GM19025 (cell line): ENCODE measurements around the gene DCANP1.
"Not testable (repeated sequence)": the region's sequence is repeated elsewhere in the genome, so short reads cannot be mapped to it uniquely, and the experiment has no call there.

Source experiments
- ATAC-seq: cut with Tn5 transposase; IDR thresholded peaks from one replicate; pipeline ENCODE4 v1.9.1; 2021; ENCODE audit warnings: mild to moderate bottlenecking, low read depth, moderate library complexity; ENCODE audit not compliant: unreplicated experiment

The DCANP1 gene, protein sequence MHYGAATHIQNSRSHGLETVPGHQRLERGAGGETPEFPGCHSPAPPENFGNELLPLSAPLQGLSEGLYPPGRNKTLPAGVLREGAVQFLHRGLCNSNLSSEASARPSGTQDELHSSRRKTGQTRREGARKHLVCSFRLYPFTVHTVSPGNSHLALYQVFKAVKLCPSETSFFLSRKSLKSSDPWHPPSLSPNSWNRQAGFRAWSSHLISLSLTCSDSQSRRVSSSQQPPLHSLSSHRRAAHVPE

DNA sequence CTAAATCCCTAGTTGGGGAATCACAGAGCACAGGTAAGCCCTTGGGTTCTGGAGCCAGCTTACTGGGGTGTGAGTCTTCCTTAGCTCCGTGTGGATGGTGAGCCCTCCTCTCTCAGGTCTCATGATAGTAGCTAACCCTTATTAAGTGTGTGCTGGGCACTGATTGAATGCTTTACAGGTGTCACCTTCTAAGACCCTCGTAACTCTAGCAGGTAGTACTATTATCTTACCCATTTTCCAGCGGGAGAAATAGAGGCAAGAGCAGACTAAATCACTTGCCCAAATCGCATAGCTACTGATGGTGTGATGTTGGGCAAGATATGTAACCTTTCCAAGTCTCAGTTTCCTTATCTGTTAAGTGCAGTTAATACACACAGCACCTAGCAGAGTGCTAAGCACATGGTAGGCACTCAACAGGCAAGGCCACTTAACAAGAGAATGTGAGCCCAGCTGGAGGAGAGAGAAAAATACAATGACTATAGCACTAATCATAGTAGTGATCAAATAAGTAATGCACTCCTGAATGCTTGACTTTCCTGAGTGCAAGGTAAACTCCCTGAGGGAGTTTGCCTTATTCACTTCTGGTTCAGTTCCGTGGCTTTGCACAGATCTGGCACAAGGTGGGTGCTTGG lies at the start of gene DCANP1:
DCANP1 (minus strand) TSS at position 51 of the 632 bp plus-strand sequence. CDS start 240 bp downstream, outside the sequence.
- ATAC-seq = no peak

DNA sequence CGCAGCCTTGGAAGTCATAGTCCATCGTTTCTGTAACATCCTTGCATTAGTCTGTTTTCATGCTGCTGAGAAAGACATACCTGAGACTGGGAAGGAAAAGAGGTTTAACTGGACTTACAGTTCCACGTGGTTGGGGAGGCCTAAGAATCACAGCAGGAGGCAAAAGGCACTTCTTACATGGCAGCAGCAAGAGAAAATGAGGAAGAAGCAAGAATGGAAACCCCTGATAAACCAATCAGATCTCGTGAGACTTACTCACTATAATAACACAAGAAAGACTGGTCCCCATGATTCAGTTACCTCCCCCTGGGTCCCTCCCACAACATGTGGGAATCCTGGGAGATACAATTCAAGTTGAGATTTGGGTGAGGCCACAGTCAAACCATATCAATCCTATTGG lies 48.4 kb upstream of the DCANP1 start:
- ATAC-seq = not testable (repeated sequence)

DNA sequence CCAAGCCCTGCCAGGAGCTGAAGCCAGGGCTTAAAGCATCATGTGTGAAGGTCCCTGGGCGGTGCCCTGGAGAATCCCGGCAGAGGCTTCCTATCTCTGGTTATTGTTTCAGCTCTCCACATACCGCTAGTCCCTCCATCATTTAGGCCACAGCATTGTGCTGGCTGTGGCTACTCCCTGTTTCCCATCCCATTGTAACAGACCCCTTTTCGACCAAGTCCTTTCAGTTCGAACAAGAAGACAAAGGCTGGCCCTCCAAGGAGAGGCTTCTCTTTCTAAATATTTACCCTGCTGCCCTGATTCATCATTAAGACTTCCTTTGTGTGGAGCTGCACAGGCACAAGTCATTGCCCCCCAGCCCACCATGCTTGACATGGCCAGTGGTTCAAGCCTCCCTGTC lies 47.0 kb upstream of the DCANP1 start:
- no peak for ATAC-seq

DNA sequence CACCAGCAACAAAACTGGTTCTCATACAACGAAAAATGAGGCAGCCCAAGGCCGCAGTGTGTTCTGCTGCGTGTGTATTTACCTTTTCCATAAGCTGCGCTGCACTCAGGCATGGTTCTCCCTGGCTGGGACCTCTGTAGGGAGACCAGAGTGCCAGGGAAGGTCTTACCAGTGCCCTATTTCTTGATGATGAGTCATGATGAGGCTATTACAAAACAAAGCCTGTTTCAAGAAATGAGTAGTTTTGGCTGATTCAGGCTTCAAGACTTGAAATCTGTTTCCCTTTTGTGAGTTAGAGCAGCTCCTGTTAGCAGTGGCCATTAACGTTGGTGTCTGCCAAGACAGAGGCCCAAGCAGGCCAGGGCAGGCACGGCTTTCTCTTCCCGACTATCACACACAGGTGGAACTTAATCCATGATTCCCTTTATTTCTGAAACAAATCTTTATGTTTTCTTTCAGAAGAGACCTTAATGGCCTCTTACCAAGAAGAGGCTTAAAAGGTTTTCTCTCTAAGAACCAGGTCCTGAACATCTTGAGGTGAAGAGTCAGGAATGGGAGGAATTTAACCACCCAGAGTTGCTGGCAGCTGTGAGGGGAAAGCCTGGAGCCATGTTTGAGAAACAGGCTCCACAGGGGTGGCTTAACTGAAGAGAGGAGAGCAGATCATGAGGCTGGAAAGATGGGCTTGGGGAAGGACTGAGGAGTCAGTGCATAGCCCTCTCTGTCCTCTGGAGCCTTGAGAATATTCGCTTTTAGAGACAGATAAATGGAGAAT lies 46.4 kb upstream of the DCANP1 start:
- no peak for ATAC-seq

DNA sequence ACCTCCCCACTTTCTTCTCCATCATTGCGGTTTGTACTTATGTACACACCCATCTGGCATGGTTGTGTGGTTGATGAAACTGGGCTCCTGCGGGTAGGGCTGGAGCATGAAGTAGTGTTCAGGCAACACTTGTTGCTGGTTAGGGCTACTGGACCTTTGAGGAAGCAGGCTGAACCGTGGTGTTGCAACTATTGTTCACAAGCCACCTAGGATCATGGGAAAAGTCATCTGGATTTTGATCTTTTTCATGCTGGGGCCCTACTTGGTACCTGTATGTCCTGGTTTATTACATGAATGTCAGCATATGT lies 45.1 kb upstream of the DCANP1 start:
- no peak for ATAC-seq

DNA sequence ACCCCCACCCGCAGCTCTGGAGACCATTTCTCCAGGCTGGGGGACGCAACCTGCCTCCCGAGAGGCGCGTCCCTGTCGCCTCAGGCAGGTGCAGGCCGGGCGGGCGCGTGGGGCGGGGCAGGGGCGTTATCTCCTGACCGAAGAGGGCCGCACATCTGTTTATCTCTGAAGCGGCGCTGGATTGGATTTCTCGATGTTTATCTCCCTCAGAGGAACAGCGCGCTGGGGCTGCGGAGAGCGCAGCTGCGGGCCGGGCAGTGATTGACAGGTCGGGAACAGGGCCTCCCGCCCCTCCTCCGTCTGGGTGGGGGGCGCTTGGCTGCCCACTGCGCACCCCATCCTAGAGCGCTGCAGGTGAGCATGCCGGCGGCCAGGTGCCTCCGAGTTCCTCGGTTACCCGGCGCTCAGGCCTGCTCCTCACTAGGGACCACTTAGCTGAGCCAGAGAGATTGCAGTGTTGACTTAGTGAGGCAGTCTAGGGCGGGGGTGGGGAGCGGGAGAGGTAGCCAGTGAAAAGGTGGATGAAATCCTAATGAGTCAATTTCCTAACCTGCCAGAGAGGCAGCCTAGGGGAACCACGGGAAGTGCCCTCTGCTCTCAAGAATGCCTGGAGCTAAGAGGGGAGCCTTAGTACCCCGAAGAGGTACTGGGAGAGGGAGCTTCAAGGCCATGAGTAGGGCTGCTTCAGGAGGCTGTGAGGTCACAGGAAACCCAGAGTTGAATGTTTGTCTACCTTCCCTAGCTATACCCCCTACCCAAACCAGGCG lies 44.6 kb upstream of the DCANP1 start:
- no peak for ATAC-seq

DNA sequence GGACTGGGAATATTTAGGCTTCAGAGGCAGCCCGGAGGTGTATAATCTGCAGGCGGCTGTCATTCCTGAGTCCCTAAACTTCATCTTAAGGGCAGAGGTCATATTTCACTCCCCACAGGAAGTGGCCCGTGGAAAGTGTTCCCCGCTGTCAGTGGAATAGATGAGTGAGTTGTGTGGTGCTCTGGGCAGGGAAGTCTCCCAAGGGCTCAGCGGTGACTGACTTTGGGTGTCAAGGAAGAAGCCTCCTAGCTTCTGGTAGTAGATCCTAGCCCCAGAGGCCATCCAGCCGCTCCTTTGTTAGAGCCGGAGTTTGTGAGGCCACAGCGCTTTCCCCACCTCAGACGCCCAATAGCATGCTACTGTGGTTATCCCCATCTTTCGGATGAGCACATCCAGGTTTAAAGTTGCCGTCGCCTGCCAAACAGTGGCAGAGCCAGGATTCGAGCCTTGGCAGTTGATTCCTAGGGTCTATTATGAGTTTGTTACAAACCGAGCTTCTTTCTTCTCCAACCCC lies 43.9 kb upstream of the DCANP1 start:
- no peak for ATAC-seq

DNA sequence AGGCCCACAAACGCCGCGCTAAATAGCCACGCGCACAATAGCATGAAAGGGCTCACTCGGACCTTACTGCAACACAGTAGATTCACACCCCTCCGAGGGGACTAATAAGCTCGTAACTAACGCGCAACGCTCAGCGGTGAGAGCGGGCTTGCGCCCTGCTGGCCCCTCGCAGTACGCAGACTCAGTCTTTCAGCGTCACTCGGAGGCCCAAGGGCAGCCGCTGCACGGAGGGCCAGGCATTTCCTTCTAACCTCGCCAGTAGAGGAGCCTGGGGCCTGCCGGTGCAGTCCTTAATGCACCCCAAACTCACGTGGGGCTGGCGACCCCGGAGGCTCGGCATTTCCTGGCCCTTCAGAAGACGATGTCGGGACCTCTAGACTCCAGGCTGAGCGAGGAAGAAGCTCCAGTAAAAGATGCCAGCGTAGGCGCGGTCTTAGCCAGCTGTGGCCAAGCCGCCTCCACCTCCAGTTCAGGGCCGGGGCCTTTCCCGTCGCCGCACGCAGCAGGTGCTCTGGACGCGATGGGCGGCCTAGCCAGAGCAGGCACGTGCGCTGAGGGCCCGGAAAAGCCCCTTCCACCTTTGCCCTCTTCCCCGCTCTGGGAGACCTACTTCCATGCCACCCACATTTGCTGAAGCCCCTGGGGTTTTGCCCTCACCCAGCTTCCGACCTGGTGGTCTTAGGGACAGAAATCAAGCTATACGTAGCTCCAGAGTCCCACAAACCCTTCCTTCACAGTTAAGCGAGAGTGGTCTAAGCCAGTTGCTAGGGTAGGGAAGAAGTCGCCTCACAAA lies 43.3 kb upstream of the DCANP1 start:
- no peak for ATAC-seq

DNA sequence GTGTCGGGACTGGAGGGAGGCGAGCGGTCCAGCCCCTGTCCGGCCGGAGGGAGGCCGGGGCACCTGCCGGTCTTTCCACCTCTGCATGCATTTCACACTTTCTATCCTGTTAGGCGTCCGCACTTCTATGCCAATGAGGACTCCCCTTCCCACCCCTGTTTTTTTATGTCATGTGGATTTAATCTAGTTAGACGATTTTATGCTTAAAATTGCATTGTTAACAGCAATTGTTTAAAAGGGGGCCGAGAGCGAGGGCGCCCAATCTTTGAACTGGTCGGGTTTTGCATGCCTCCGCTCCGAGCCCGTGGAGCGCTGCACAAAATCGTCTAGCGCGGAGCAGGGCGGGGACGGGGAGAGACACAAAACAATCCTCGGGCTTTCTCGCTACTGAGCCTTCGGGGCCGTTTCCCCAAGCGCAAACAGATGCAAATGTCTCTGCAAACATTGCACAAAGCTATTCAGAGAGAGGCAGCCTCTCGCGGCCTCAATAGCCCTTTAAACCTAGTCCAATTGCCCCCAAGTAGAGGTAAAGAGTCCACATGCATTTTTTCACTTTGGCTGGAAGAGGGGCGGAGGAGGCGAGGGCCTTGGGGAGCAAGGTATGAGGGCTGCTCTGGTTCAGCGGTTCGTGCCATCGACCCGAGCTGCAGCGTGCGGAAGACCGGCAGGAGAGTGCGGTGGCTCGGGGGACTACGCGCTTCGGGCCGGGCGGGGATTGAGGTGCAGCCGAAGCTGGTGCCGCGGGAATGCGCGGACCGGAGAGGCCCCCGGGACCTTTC lies 42.5 kb upstream of the DCANP1 start:
- no peak for ATAC-seq

DNA sequence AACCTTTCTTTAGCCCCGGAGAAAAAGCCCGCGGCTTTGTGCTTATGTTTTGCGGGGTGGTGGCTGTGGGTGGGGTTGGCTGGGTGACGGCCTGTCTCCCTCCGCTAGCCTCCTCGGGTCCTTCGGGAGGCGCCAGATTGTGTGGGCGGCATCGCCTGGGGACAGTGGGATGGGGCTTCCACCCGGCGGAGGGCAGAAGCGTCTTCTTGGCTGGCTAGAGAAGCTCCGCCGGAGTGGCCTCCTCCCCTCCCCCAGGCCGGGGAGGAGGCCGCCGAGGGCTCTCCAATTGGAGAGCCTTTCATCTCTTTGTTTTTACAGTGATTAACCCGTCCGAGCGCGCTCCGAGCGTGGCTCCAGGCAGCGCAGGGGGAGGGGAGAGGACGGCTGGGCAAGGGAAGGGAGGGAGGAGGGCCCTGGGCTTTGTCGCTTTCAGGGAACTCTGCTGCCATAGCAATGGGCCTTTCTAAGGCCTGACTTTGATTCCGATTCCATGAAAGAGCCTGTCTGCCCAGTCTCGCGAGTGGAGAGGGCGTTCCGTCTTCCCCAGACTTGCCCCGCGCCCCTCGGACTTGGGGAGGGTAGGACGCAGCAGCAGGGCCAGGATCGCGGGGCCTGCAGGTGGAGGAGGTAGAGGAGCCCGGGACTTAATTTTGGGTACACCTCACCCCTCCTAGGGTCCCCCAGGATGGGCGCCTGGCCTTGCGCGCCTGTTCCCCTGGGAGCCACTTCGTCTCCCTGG lies 41.7 kb upstream of the DCANP1 start:
- no peak for ATAC-seq

DNA sequence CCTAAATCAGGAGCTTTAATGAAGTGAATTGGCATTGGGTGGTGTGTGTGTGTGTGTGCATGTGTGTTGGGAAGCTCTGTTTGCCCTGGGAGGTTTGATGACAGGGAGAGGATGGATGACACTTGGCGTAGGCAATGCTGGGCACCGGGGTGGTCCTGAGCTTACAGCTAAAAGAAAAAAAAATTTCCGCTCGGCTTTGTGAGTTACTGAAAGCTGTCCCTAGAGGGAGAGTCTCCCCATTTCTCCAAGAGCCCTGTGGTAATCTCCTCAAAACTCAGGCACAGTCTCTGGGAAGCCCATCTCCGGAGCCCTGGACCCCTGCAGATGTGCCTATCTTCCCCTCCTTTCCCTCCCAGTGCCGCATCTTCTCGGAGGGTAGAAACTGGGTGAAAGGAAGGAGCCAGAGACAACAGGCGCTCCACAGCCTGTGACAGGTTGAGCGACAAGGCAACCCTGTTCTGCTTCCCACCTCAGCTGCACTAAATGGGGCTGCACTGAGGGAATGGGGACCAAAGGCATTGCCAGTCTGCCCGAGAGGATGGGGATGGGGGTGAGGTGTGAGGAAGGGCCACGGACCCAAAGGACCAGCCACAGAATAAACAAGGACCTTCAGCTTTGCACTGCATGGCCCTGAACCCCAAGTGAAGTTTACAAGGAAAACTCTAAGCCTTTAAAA lies 40.8 kb upstream of the DCANP1 start:
- no peak for ATAC-seq

DNA sequence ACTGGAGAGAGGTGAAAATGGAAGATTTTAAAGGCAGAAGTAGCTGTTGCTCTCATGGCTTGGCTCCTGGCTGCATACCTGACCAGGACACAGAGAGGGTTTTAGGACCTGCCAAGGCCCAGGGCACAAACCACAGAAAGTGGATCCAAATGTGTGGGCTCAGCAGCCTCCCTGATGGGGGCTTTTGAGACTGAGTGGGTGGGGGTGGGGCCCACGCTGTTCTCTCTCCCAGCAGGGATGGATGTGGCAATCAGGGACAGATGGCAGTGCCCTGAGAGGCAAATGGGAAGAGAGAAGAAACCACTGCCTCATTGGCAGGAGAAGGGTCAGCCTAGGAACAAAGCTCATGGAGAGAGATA lies 39.9 kb upstream of the DCANP1 start:
- ATAC-seq = no peak

DNA sequence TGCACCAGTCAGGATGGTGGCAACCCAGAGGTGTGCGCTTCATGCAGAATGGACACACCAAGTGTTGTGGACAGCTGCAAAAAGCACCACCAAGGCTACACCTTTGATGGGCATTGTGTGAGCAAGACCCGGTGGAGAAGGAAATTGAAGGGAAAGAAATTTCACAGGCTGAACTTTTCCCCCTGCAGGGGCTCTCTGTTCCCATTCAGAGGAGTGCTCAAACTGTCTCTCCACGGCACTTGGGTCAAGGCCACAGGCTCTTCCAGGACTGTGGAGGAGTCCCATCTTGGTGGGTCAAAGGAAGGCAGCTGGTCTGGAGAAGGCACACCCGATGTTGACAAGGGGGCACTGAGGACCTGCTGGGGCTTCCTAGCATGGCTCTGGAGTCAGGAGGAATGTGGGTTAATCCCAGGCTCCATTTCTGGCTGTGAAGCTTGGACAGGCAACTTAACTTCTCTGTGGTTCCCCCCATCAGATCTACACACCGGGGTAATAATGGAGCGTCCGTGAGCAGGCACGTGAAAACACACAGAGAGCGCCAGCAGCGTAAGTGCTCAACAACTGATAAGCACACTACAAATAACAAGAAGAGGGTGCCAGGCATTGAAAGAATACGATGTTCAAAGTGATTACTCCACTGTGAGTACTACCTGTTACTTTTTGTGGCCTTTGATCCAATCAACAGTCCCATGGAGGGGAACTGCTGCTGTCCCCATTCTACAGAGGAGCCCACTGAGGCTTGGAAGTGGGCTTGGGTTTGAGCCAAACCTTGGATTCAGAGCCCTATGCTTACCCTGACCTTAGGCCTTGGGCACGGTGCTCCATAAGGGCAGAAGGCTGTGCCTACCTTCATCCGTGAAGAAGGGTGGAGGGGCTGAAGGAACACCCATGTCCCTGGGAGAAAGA lies 39.2 kb upstream of the DCANP1 start:
- no peak for ATAC-seq

DNA sequence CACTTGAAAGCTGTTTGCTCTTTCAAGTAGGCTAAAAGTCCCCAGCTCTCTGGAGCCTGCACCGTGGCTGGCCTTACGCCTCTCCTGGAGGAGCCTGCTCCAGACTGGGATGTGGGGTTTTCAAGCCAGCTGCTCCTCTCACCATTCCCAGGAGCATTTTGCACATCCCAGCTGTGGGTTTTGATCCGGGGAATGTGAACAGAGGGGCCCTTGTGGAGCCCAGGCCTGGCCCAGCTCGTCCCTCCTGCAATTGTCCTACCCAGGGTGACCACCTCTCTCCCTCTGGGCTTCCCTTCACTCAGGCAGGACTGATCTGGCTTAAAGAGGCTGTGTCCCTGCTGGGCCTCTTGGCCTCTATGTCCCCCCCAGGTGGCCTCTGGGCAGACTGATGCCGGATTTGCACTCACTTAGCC lies 37.5 kb upstream of the DCANP1 start:
- ATAC-seq = no peak

DNA sequence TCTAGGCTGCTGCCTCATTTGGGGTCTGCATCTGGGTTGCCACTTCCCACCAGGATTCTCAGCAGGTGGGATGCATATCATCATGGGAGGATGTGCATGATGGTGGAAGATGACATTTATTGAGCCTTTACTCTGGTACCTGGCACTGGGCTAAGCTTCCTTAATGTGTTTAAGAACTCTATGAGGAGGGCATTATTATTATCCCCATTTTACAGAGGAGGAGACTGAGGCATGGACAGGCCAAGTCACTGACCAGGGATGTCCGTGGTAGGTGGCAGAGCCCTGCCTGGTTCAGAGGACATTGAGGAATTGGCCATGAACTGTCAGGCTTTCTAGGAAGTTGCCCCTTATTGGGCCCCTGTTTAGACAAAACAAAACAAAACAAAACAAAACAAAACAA lies 36.1 kb upstream of the DCANP1 start:
- no peak for ATAC-seq

DNA sequence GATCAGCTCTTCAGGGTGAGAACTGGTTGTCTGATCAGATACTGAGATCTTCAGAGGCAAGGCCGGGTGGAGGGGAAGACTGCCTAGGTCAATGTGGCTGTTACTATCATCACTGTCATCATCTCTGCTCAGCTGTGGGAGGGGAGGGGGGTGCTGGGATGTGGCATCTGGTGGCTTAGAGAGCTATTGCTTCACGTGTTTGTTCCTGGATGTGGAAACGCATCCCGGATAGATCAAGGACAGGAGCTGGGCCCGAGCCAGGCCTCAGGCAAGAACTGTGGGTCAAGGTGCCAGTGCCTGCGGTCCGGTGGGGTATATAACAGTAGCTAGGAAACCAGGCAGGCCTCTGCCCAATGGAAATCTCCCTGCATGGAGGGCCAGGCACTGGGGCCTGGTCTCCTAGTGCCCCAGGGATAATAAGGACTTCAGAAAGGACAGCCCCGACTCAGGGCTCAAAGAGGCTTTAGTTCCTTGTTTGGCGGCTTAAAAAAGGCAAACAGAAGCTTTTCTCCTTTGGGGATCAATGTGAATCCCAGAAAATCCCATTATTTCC lies 35.3 kb upstream of the DCANP1 start:
- ATAC-seq = no peak

DNA sequence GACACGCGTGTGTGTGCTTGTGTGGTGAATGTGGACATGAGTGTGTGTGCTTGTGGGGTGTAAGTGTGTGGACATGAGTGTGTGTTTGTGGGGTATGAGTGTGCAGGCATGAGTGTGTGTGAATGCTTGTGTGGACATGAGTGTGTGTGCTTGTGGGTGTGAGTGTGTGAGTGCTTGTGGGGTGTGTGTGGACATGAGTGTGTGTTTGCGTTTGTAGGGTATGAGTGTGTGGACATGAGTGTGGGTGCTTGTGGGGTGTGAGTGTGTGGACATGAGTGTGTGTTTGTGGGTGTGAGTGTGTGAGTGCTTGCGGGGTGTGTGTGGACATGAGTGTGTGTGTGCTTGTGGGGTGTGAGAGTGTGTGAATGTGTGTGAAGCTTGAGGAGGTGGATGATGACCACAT lies 34.8 kb upstream of the DCANP1 start:
- no peak for ATAC-seq
